Trophoblast cell (in vitro differentiated cells and primary cell): Measurements from ENCODE around the gene KIF13A.
A peak's percentile ranks its signal among the peaks of the same experiment; 100 is the strongest.
"Not testable (repeated sequence)": the region's sequence is repeated elsewhere in the genome, so short reads cannot be mapped to it uniquely, and the experiment has no call there.

Source experiments
- DNase-seq, 2 donors: peaks; one replicate each; pipeline ENCODE4 v3.0.0-alpha.2; 2016
- H2AFZ ChIP-seq: 2 replicates; pipeline ENCODE4 v1.6.1; 2013; ENCODE audit warnings: low read length, moderate library complexity, mild to moderate bottlenecking; ENCODE audit not compliant: insufficient read depth, poor library complexity
- H2AK5ac ChIP-seq: 2 replicates; pipeline ENCODE4 v1.6.1; 2013; ENCODE audit warnings: mild to moderate bottlenecking, low read length
- H2BK120ac ChIP-seq: 2 replicates; pipeline ENCODE4 v1.6.1; 2013; ENCODE audit warnings: low read length, mild to moderate bottlenecking, moderate library complexity; ENCODE audit not compliant: insufficient read depth, poor library complexity
- H2BK12ac ChIP-seq: 2 replicates; pipeline ENCODE4 v1.6.1; 2013; ENCODE audit warnings: mild to moderate bottlenecking, low read length, moderate library complexity
- H2BK5ac ChIP-seq: 2 replicates; pipeline ENCODE4 v1.6.1; 2013; ENCODE audit warnings: low read length, low read depth, moderate library complexity, mild to moderate bottlenecking; ENCODE audit not compliant: poor library complexity
- H3K14ac ChIP-seq: 2 replicates; pipeline ENCODE4 v1.6.1; 2013; ENCODE audit warnings: mild to moderate bottlenecking, low read length
- H3K18ac ChIP-seq: 2 replicates; pipeline ENCODE4 v1.6.1; 2013; ENCODE audit warnings: mild to moderate bottlenecking, low read length
- H3K23ac ChIP-seq: 2 replicates; pipeline ENCODE4 v1.6.1; 2013; ENCODE audit warnings: low read length
- H3K27ac ChIP-seq: 2 replicates; pipeline ENCODE4 v1.5.1; 2013; ENCODE audit warnings: low read depth, mild to moderate bottlenecking, inconsistent platforms, low read length, moderate library complexity
- H3K27me3 ChIP-seq: 2 replicates; pipeline ENCODE4 v1.6.1; 2013; ENCODE audit warnings: inconsistent platforms, mild to moderate bottlenecking, low read length, moderate library complexity; ENCODE audit not compliant: insufficient read depth
- H3K36me3 ChIP-seq, 2 experiments: 1 replicate in 1 of 2; 2 replicates in 1 of 2; pipeline ENCODE4 v1.6.1; 2013; ENCODE audit warnings: low read length in 2 of 2, mild to moderate bottlenecking in 2 of 2, moderate library complexity in 1 of 2; ENCODE audit not compliant: insufficient read depth in 2 of 2, control insufficient read depth in 1 of 2
- H3K4ac ChIP-seq: 2 replicates; pipeline ENCODE4 v1.6.1; 2013; ENCODE audit warnings: low read depth, mild to moderate bottlenecking, low read length, moderate library complexity
- H3K4me1 ChIP-seq, 2 experiments: 1 replicate in 1 of 2; 2 replicates in 1 of 2; pipeline ENCODE4 v1.6.1; 2013; ENCODE audit warnings: low read length in 2 of 2, mild to moderate bottlenecking in 2 of 2, moderate library complexity in 1 of 2; ENCODE audit not compliant: insufficient read depth in 2 of 2, control insufficient read depth in 1 of 2
- H3K4me2 ChIP-seq: 2 replicates; pipeline ENCODE4 v1.6.1; 2013; ENCODE audit warnings: inconsistent platforms, mild to moderate bottlenecking, low read length, moderate library complexity
- H3K4me3 ChIP-seq: 2 replicates; pipeline ENCODE4 v1.5.1; 2013; ENCODE audit warnings: mild to moderate bottlenecking, low read depth, low read length, inconsistent platforms
- H3K79me1 ChIP-seq: one replicate; pipeline ENCODE4 v1.6.1; 2013; ENCODE audit warnings: low read length
- H3K79me2 ChIP-seq: 2 replicates; pipeline ENCODE4 v1.6.1; 2013; ENCODE audit warnings: low read length, mild to moderate bottlenecking; ENCODE audit not compliant: control insufficient read depth, insufficient read depth, poor library complexity
- H3K9ac ChIP-seq: 2 replicates; pipeline ENCODE4 v1.6.1; 2013; ENCODE audit warnings: mild to moderate bottlenecking, low read length
- H3K9me3 ChIP-seq: 2 replicates; pipeline ENCODE4 v1.6.1; 2013; ENCODE audit warnings: low read depth, mild to moderate bottlenecking, control low read depth, inconsistent platforms, low read length; ENCODE audit not compliant: insufficient read depth
- H4K12ac ChIP-seq: 2 replicates; pipeline ENCODE4 v1.6.1; 2013; ENCODE audit warnings: low read depth, mild to moderate bottlenecking, low read length, moderate library complexity
- H4K8ac ChIP-seq: 2 replicates; pipeline ENCODE4 v1.6.1; 2013; ENCODE audit warnings: low read depth, mild to moderate bottlenecking, low read length, moderate library complexity
- H4K91ac ChIP-seq: one replicate; pipeline ENCODE4 v1.6.1; 2013; ENCODE audit warnings: low read depth, mild to moderate bottlenecking, low read length, moderate library complexity
- WGBS: extraction: QIAGEN DNeasy Blood & Tissue Kit; methylation state at CpG from one replicate; pipeline ENCODE4 v1.1.7; 2013; ENCODE audit warnings: missing lambda C conversion rate; ENCODE audit not compliant: insufficient read length, insufficient coverage; ENCODE audit errors: extremely low coverage; 5-methylcytosine and 5-hydroxymethylcytosine counted together

The KIF13A gene

GRCh38 chr6:17980329-17980728 lies 7.1 kb downstream of the KIF13A start:
- H3K4me1 ChIP-seq: no peaks in the 10 kb centered on the region
- peak overlapping the region; percentile 93 for H3K4ac ChIP-seq
- no peak overlapping the region for H2BK12ac ChIP-seq
- H2BK120ac ChIP-seq: no peak overlapping the region
- H3K23ac ChIP-seq: no peak overlapping the region
- no peak overlapping the region for H3K9ac ChIP-seq
- H3K14ac ChIP-seq: no peak overlapping the region
- H4K12ac ChIP-seq: no peak overlapping the region
- H3K27ac ChIP-seq: no peak overlapping the region
- H4K91ac ChIP-seq: peak overlapping the region; percentile 47
- H2AFZ ChIP-seq: no peak overlapping the region
- peak overlapping the region; percentile 28 for H4K8ac ChIP-seq
- peak in 1 of 2 donors; percentile 22 for DNase-seq
- H3K27me3 ChIP-seq: no peaks in the 10 kb centered on the region
- H3K36me3 ChIP-seq: peaks cover 4 to 8% of the 10 kb centered on the region in 2 experiments
- H3K18ac ChIP-seq: peak overlapping the region; percentile 88
- WGBS: no CpG with 5 or more reads among the region's 4 CpGs
- no peak overlapping the region for H3K4me3 ChIP-seq
- no peaks in the 10 kb centered on the region for H3K9me3 ChIP-seq
- no peak overlapping the region for H3K4me2 ChIP-seq
- H2AK5ac ChIP-seq: no peak overlapping the region
- H3K79me2 ChIP-seq: no peaks in the 10 kb centered on the region
- H3K79me1 ChIP-seq: peaks cover 1% of the 10 kb centered on the region
- H2BK5ac ChIP-seq: no peak overlapping the region

- H3K4ac ChIP-seq: no peak overlapping the region
- no peak overlapping the region for H4K8ac ChIP-seq
- no peak overlapping the region for H3K18ac ChIP-seq
Observed at GRCh38 chr6:17979479-17979878, 8.0 kb downstream of the KIF13A start.

GRCh38 chr6:17976258-17976657 lies 11.2 kb downstream of the KIF13A start:
- not testable (repeated sequence) for H3K4me1 ChIP-seq, H4K91ac ChIP-seq, H2AK5ac ChIP-seq, DNase-seq, H3K27me3 ChIP-seq, H3K9me3 ChIP-seq, H3K18ac ChIP-seq, H3K9ac ChIP-seq, H3K4me2 ChIP-seq, H2BK12ac ChIP-seq, H3K27ac ChIP-seq, H4K8ac ChIP-seq, H2AFZ ChIP-seq, H3K4me3 ChIP-seq, H3K79me2 ChIP-seq, H3K79me1 ChIP-seq, H2BK5ac ChIP-seq, H3K14ac ChIP-seq, H3K23ac ChIP-seq, H4K12ac ChIP-seq, H3K36me3 ChIP-seq, H2BK120ac ChIP-seq, H3K4ac ChIP-seq
- no CpG with 5 or more reads among the region's 36 CpGs for WGBS

More at GRCh38 chr6:17979479-17979878, 8.0 kb downstream of the KIF13A start:
- Histone ChIP-seq H2AFZ (no peak overlapping the region), H3K4me3 (no peak overlapping the region), H4K91ac (no peak overlapping the region), H3K4me1 (no peaks in the 10 kb centered on the region), H3K4me2 (no peak overlapping the region), H3K27me3 (no peaks in the 10 kb centered on the region), H3K36me3 (peaks cover 4 to 8% of the 10 kb centered on the region in 2 experiments), H2BK120ac (no peak overlapping the region), H3K79me2 (no peaks in the 10 kb centered on the region), H4K12ac (no peak overlapping the region), H3K14ac (no peak overlapping the region), H2BK12ac (no peak overlapping the region), H3K23ac (no peak overlapping the region), H3K9ac (no peak overlapping the region), H3K9me3 (no peaks in the 10 kb centered on the region), H2AK5ac (no peak overlapping the region), H3K27ac (no peak overlapping the region), H2BK5ac (no peak overlapping the region), H3K79me1 (peaks cover 1% of the 10 kb centered on the region)
- DNase-seq: no peak

GRCh38 chr6:17974570-17975368 lies 12.7 kb downstream of the KIF13A start:
- Histone ChIP-seq H3K23ac (no peak overlapping the region), H3K18ac (no peak overlapping the region), H2AFZ (no peak overlapping the region), H3K79me1 (no peaks in the 10 kb centered on the region), H3K36me3 (peaks cover 0 to 2% of the 10 kb centered on the region in 2 experiments), H4K8ac (no peak overlapping the region), H2BK5ac (no peak overlapping the region), H3K4me1 (peaks cover 6 to 7% of the 10 kb centered on the region in 2 experiments), H2BK12ac (no peak overlapping the region), H2BK120ac (no peak overlapping the region), H3K4me2 (no peak overlapping the region), H4K91ac (no peak overlapping the region), H3K27ac (no peak overlapping the region), H4K12ac (no peak overlapping the region), H3K9me3 (no peaks in the 10 kb centered on the region), H2AK5ac (no peak overlapping the region), H3K4ac (peak overlapping the region; percentile 28), H3K4me3 (no peak overlapping the region), H3K27me3 (no peaks in the 10 kb centered on the region), H3K79me2 (no peaks in the 10 kb centered on the region), H3K14ac (no peak overlapping the region), H3K9ac (no peak overlapping the region)
- WGBS: no CpG with 5 or more reads among the region's 5 CpGs
- peak in 1 of 2 donors; percentile 17 for DNase-seq
